ENCODE results near the gene TRDN. TPM values are rescaled to one million over a fixed set of nuclear protein-coding genes. Genes with fewer than 3 reads are reported as not detected.

The TRDN gene
- total RNA-seq, 1 donor from 2014 or later, result 0.12 TPM

DNA sequence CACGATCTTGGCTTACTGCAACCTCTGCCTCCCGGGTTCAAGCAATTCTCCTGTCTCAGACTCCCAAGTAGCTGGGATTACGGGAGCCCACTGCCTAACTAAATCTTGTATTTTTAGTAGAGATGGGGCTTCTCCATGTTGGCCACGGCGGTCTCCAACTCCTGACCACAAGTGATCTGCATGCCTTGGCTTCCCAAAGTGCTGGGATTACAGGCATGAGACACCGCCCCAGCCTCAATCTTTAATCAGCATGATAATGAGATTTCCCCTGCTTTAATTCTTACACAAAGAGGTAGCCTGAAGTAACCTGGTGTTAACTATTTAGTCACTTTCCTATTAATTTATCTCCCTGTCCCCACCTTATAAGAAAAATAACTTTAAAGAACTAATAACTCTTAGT is 31.3 kb upstream of the TRDN start:
- Mint-ChIP-seq H3K36me3 (ENCODE audit: insufficient read depth) (no peaks in the 10 kb centered on the region), H3K27me3 (no peaks in the 10 kb centered on the region), H3K9me3 (ENCODE audit: low read depth) (no peaks in the 10 kb centered on the region), H3K4me1 (ENCODE audit: low read depth) (no peaks in the 10 kb centered on the region), H3K4me3 (ENCODE audit: low read depth) (no peak overlapping the region), H3K27ac (no peak overlapping the region)
- no peak for DNase-seq (ENCODE audit: low spot score, unreplicated experiment)
- TF ChIP-seq, protein P1, sequence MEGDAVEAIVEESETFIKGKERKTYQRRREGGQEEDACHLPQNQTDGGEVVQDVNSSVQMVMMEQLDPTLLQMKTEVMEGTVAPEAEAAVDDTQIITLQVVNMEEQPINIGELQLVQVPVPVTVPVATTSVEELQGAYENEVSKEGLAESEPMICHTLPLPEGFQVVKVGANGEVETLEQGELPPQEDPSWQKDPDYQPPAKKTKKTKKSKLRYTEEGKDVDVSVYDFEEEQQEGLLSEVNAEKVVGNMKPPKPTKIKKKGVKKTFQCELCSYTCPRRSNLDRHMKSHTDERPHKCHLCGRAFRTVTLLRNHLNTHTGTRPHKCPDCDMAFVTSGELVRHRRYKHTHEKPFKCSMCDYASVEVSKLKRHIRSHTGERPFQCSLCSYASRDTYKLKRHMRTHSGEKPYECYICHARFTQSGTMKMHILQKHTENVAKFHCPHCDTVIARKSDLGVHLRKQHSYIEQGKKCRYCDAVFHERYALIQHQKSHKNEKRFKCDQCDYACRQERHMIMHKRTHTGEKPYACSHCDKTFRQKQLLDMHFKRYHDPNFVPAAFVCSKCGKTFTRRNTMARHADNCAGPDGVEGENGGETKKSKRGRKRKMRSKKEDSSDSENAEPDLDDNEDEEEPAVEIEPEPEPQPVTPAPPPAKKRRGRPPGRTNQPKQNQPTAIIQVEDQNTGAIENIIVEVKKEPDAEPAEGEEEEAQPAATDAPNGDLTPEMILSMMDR (IDR thresholded peaks at IDR 0.05; ENCODE audit: unreplicated experiment), result no peak

DNA sequence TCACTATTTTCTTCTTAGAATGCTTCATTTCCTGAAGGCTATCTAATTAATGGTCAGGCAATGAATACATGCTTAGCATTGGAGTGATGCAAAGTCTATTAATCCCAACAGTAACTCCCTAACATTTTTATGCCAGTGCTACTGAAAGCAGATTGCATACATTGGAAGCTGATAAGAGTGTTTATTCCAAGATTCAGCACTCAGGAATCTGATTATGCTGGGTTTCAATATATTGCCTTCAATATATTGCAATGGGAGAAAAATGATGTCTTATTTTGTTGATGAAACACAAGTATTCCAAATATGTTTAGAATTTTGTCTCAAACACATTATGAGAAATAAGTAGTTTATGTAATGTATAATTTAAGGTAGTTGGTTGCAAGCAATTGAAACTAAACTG is 26.7 kb upstream of the TRDN start:
- no peaks in the 10 kb centered on the region for H3K4me1 Mint-ChIP-seq (ENCODE audit: low read depth)
- no peak overlapping the region for H3K4me3 Mint-ChIP-seq (ENCODE audit: low read depth)
- H3K27me3 Mint-ChIP-seq, result no peaks in the 10 kb centered on the region
- DNase-seq (ENCODE audit: low spot score, unreplicated experiment), result no peak
- no peak overlapping the region for H3K27ac Mint-ChIP-seq
- TF ChIP-seq, protein P1 (IDR thresholded peaks at IDR 0.05; ENCODE audit: unreplicated experiment), result no peak
- no peaks in the 10 kb centered on the region for H3K36me3 Mint-ChIP-seq (ENCODE audit: insufficient read depth)
- H3K9me3 Mint-ChIP-seq (ENCODE audit: low read depth), result no peaks in the 10 kb centered on the region

DNA sequence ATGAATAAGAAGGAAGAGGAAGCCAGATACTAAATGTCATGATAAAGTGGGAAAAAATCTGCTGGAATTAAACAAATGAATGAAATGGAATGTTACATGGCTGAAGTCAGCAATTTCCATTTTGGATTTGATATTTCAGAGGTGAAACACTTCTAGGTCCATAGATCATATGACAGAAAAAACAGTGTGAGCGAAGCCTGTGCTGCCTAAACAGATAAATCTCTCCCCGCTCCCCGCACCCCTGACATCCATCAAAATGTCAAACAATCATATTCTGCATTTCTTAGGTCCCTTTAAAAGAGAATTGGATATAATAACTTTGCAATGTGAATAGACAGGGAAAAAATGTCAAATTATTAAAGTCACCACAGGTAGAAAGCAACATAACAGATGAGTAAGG is 26.0 kb upstream of the TRDN start:
- Mint-ChIP-seq H3K27me3 (no peaks in the 10 kb centered on the region), H3K4me3 (ENCODE audit: low read depth) (no peak overlapping the region), H3K36me3 (ENCODE audit: insufficient read depth) (no peaks in the 10 kb centered on the region), H3K27ac (no peak overlapping the region), H3K9me3 (ENCODE audit: low read depth) (no peaks in the 10 kb centered on the region), H3K4me1 (ENCODE audit: low read depth) (no peaks in the 10 kb centered on the region)
- DNase-seq (ENCODE audit: low spot score, unreplicated experiment), result no peak
- TF ChIP-seq, protein P1 (IDR thresholded peaks at IDR 0.05; ENCODE audit: unreplicated experiment), result no peak

DNA sequence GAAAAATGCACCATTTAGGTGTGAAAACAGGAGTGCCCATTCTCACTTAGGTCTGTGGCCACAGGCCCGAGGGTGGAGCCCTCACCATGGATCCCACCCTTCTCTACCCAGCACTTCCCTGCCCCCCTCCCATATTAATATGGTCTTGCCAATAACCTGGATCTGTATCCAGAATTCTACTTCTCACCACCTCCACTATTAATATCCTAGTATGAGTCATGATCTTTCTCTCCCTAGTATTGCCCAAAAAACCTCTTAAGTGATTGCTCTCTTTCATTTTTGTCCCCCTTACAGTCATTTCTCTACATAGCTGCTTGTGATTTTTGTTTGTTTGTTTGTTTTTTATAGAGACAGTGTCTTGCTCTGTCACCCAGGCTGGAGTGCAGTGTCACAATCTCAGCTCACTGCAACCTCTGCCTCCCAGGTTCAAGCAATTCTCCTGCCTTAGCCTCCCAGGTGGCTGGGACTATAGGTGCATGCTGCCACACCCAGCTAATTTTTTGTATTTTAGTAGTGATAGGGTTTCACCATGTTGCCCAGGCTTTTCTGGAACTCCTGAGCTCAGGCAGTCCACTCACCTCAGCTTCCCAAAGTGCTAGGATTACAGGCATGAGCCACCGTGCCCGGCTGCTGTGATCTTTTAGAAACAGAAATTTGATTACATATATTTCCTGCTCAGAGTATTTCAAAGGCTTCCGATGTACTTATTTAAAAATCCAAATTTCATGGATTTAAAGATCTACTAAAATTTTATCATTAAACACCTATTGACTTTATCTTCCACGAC is 24.5 kb upstream of the TRDN start:
- TF ChIP-seq, protein P1 (IDR thresholded peaks at IDR 0.05; ENCODE audit: unreplicated experiment), result no peak
- Mint-ChIP-seq H3K27me3 (no peaks in the 10 kb centered on the region), H3K9me3 (ENCODE audit: low read depth) (no peaks in the 10 kb centered on the region), H3K4me3 (ENCODE audit: low read depth) (no peak overlapping the region), H3K4me1 (ENCODE audit: low read depth) (no peaks in the 10 kb centered on the region), H3K27ac (no peak overlapping the region), H3K36me3 (ENCODE audit: insufficient read depth) (no peaks in the 10 kb centered on the region)
- no peak for DNase-seq (ENCODE audit: low spot score, unreplicated experiment)

DNA sequence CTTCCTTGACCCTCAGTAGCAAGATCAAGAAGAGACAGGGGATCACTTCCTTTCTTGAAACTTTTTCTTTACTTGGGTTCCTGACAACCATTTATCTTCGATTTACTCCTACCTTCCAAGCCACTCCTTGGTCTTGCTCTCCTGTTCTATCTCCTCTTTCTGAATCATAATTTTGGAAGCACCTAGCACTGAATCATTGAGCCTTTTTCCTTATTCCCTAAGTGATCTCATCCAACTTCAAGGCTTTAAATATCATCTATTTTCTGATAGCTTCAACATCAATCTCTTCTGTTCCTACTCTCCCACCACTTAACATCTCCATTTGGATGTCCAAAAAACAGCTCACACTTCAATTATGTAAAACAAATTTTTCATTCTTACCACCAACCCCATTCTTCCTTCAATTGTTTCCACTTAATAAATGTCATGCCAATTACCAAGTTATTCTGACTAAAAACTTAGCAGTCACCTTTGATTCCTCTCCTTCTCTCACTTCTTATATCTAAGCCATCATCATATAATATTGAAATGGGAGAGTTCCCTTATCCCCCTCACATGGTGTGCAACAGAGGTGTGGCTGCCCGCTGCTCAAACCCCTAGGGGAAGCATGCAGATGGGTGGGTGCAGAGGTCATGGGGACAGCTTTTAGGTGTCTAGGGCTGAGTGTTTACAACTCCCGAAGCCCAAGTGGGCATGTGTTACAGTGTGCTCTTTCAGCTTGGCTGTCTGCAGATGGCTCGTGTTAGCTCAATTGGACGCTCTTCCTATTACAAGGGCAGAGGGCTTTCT is 23.4 kb upstream of the TRDN start:
- TF ChIP-seq, protein P1 (IDR thresholded peaks at IDR 0.05; ENCODE audit: unreplicated experiment), result no peak
- no peaks in the 10 kb centered on the region for H3K36me3 Mint-ChIP-seq (ENCODE audit: insufficient read depth)
- H3K27ac Mint-ChIP-seq, result no peak overlapping the region
- no peaks in the 10 kb centered on the region for H3K9me3 Mint-ChIP-seq (ENCODE audit: low read depth)
- H3K4me3 Mint-ChIP-seq (ENCODE audit: low read depth), result no peak overlapping the region
- DNase-seq (ENCODE audit: low spot score, unreplicated experiment), result no peak
- no peaks in the 10 kb centered on the region for H3K4me1 Mint-ChIP-seq (ENCODE audit: low read depth)
- no peaks in the 10 kb centered on the region for H3K27me3 Mint-ChIP-seq
